Choroid plexus epithelial cell (primary cell): ENCODE measurements around the gene CHCHD6.

Experiments used
- DNase-seq: peaks from one replicate; pipeline ENCODE4 v3.0.0-alpha.2; 2010; ENCODE audit warnings: low read depth
- H3K4me3 ChIP-seq: 2 replicates; pipeline ENCODE4 v1.5.1; 2011; ENCODE audit warnings: low read depth, mild to moderate bottlenecking, control low read depth, low read length, moderate library complexity
- TF ChIP-seq, protein P1 (sequence below): conservative IDR thresholded peaks from 2 replicates; pipeline ENCODE4 v1.5.1; 2011; ENCODE audit warnings: low read depth, mild to moderate bottlenecking, control low read depth, inconsistent platforms, low read length, moderate library complexity

Gene CHCHD6

DNA sequence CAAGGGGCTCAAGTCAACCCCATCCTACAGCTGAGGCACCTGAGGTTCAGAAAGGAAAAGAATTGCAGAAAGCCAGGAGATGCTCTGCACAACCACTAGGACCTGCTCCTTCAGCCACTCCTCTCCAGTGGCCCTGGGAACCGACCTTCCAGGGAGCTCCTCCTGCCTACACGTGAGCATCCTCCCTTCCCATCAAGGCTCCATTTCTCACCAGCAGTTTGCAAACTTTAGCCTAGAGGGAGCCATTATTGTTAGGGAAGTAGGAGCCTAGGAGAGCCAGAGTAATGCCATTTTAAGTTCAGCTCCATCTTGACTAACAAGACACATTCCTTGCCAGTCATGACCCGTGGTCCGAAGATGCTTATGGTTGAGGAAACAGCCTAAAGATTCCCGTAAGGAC, 11.2 kb upstream of the CHCHD6 start:
- no peak for DNase-seq
- H3K4me3 ChIP-seq = no peak overlapping the region
- TF ChIP-seq, protein P1, sequence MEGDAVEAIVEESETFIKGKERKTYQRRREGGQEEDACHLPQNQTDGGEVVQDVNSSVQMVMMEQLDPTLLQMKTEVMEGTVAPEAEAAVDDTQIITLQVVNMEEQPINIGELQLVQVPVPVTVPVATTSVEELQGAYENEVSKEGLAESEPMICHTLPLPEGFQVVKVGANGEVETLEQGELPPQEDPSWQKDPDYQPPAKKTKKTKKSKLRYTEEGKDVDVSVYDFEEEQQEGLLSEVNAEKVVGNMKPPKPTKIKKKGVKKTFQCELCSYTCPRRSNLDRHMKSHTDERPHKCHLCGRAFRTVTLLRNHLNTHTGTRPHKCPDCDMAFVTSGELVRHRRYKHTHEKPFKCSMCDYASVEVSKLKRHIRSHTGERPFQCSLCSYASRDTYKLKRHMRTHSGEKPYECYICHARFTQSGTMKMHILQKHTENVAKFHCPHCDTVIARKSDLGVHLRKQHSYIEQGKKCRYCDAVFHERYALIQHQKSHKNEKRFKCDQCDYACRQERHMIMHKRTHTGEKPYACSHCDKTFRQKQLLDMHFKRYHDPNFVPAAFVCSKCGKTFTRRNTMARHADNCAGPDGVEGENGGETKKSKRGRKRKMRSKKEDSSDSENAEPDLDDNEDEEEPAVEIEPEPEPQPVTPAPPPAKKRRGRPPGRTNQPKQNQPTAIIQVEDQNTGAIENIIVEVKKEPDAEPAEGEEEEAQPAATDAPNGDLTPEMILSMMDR = no peak

DNA sequence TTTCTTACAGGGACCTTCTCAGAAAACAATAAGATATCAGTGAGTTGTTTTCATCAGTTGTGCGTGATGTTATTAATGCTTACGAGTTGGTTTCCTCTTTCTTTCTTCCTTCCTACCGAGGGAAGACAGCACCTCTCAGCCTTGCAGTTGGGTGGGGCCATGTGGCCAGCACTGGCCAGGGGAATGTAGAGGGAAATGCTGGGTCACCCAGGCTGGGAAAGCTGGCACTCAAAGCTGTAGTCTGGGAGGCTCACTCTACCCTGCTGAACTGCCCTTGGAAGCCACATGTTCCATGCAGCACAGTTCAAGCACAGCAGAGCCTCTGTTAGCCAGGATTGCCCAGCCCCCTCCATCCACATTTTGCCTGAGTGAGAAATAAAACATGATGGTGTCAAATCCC, 10.1 kb upstream of the CHCHD6 start:
- no peak overlapping the region for H3K4me3 ChIP-seq
- TF ChIP-seq, protein P1 = no peak
- DNase-seq = no peak

DNA sequence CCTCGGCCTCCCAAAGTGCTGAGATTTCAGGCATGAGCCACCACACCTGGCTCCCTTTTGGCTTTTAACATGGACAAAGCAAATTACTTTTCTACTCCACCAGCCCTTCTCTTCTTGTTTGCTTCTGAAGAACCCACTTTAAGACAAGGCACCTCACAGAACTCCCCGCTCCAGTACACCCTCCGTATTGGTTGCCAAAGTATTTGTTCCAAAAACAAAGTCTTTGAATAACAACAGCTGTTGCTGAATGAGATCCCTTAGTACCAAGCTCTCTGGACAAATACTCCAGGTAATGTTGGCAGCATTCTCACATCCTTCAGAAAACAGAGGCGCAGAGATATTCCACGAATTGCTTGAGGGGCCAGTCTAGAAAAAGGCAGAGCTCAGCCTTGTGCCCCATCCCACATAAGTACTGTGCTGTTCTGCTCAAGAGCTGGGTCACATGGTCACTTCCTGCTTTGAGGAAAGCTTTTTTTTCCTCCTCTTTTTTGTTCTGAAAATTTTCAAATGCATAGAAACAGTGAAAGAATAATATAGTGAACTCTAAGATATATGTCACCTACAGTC, 7.3 kb upstream of the CHCHD6 start:
- TF ChIP-seq, protein P1 = no peak

DNA sequence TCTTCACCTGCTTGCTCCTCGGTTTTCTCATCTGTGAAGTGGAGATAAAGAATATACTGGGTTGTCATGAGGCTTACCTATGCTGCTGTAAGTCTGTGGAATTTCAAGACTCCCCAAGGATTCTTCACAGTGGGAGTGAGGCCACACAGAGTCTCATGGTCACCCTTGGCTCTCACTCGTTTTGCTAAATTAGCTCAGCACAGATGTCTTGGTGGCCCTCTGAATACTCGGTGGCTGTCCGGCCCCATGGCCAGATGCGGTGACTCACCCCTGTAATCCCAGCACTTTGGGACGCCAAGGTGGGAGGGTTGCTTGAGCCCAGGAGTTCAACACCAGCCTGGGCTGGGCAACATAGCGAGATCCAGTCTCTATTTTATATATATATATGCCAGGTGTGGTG, 5.0 kb upstream of the CHCHD6 start:
- DNase-seq = no peak
- TF ChIP-seq, protein P1 = no peak
- no peak overlapping the region for H3K4me3 ChIP-seq

More for the DNA sequence above, 7.3 kb upstream of the CHCHD6 start:
- DNase-seq = no peak
- H3K4me3 ChIP-seq = no peak overlapping the region

DNA sequence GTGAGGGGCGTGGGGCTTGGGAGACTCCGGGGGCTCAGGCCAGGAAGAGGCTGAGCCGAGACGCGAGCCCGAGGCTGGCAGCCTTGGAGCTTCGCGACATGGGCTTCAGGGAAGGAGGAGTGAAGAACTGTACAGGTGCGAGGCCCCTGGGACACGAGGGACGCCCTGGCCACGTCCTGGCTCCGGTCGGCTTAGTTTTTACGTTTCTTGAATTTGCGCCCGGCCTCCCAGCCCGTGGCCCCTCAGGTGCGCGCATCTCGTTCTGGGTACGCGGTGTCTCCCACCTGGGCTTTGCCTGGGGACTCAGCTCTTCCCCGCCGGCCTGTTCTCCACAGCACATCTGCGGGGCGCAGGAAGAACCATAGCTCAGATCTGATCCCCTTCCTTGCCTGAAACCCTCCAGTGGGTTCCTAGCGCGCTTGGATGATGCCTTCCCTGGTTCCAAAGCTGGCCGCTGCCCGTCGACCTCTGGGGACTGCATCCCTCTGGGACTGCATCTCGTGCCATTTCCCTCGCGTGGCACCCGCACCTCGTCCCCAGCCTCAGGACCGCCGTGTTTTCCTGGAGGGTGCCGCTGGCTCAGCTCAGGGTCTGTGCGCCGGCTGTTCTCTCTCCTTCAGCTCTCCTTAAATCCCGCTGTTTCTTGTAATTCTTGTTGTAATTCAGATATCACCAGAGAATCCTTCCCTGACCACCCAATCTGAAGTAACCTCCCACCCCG, 614 bp downstream of the CHCHD6 start:
- H3K4me3 ChIP-seq = peak overlapping the region; percentile 87
- DNase-seq = no peak
- TF ChIP-seq, protein P1 = no peak

DNA sequence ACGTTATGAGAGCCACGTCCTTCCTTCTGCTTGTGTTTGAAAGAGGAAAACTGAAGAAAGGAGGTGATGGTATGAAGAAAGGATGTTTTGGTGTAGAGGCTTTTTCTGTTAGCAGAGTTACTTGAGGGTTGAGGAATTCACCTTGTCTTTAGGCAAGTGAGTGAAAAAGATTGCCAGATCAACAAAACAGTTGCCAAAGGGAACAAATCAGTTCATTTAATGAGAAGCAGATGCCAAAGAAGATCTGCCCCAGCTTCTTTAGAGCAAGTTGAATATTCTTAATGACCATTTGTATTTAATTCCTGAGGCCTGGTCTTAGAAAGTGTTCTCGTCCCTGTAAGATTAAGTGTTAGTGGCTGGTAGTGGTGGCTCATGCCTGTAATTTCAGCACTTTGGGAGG, 2.6 kb downstream of the CHCHD6 start:
- no peak for DNase-seq
- no peak overlapping the region for H3K4me3 ChIP-seq
- TF ChIP-seq, protein P1 = no peak
